K562 (cell line): ENCODE results near the gene GIMAP8. TPM values are rescaled to one million over a fixed set of nuclear protein-coding genes. Genes with fewer than 3 reads are reported as not detected.

ENCODE experiments used
- CREB1 ChIP-seq, 2 experiments: sonication (generic) in 1 of 2; formaldehyde crosslinking in 1 of 2; IDR thresholded peaks; 2 replicates each; pipeline versions ENCODE4 v1.6.1 to v1.8.0; 2012 to 2022; ENCODE audit warnings: inconsistent platforms in 1 of 2, mild to moderate bottlenecking in 1 of 2, missing genetic modification reagents in 1 of 2, moderate library complexity in 1 of 2
- CXXC5 ChIP-seq: fragments of 250-450 bp; sonication (Bioruptor Pico); IDR thresholded peaks from 2 replicates; pipeline ENCODE4 v1.8.0; 2022; ENCODE audit warnings: inconsistent platforms, mild to moderate bottlenecking, moderate library complexity
- E2F5 ChIP-seq: sonication (generic); formaldehyde crosslinking; IDR thresholded peaks from 2 replicates; pipeline ENCODE4 v1.8.0; 2022; ENCODE audit warnings: mild to moderate bottlenecking, missing genetic modification reagents
- HDAC3 ChIP-seq: fragments of 450-650 bp; IDR thresholded peaks from 2 replicates; pipeline ENCODE4 v1.6.1; 2018; ENCODE audit warnings: borderline replicate concordance, mild to moderate bottlenecking, moderate library complexity; ENCODE audit not compliant: partially characterized antibody
- MYC ChIP-seq, 2 experiments: fragments of 250-450 bp in 1 of 2; sonication (Bioruptor Pico) in 1 of 2; IDR thresholded peaks; 2 replicates each; pipeline versions ENCODE4 v1.5.1 to v1.6.1; 2012 to 2021; ENCODE audit warnings: low read depth in 2 of 2, borderline replicate concordance in 1 of 2, improper control_type of control experiment in 1 of 2, low read length in 1 of 2, mild to moderate bottlenecking in 1 of 2, moderate library complexity in 1 of 2
- NCOA4 ChIP-seq: fragments of 450-650 bp; IDR thresholded peaks from 2 replicates; pipeline ENCODE4 v1.6.1; 2018; ENCODE audit warnings: mild to moderate bottlenecking; ENCODE audit not compliant: partially characterized antibody
- PURB ChIP-seq: sonication (generic); formaldehyde crosslinking; IDR thresholded peaks from 2 replicates; pipeline ENCODE4 v1.9.0; 2021; ENCODE audit warnings: low read depth, mild to moderate bottlenecking, missing genetic modification reagents
- TBP ChIP-seq: optimal IDR thresholded peaks from 2 replicates; pipeline ENCODE3; 2011; ENCODE audit warnings: low read depth, low read length, improper control_type of control experiment
- XRCC5 ChIP-seq: fragments of 200-400 bp; formaldehyde crosslinking; IDR thresholded peaks from 2 replicates; pipeline ENCODE4 v1.6.1; 2017; ENCODE audit warnings: low read depth, mild to moderate bottlenecking, low read length
- polyA plus RNA-seq, 8 experiments: library from polyadenylated mRNA; depleted of rRNA in 4 of 8; stranded (reverse) in 5 of 8; unstranded in 3 of 8; fragments of >200 nt; fragmentation: Nextera tagmentation in 2 of 8; fragmentation: Illumina TruSeq in 1 of 8; extraction: Ambion mirVana in 2 of 8; extraction: Trizol in 1 of 8; gene quantifications; 2 replicates each; pipeline versions ENCODE4 v1.2.1 to v1.2.3, GENCODE V29; 2011 to 2014; ENCODE audit warnings: inconsistent platforms in 1 of 8, missing spikeins in 1 of 8
- total RNA-seq, 7 experiments: library from RNA; depleted of rRNA in 6 of 7; stranded (reverse); fragments of >200 nt in 6 of 7; fragmentation: Illumina TruSeq in 2 of 7; extraction: Trizol in 2 of 7; gene quantifications; 2 replicates each; pipeline versions ENCODE4 v1.2.1 to v1.2.3, GENCODE V29; 2011 to 2021; ENCODE audit warnings: low replicate concordance in 1 of 7
- TF ChIP-seq, protein P1 (sequence below): sonication (generic); formaldehyde crosslinking; IDR thresholded peaks from 2 replicates; pipeline ENCODE4 v1.8.0; 2023; ENCODE audit warnings: mild to moderate bottlenecking, missing genetic modification reagents

Gene GIMAP8
- total and polyA plus RNA-seq, 9 of the 15 experiments (the other 6 are each of a cell fraction or from before 2014, with no cell fraction given): not detected

- TF ChIP-seq CREB1 (IDR thresholded peaks at IDR 0.05) (peak; percentile 84), CREB1 (CRISPR knock-in tag; IDR thresholded peaks at IDR 0.05) (peak; percentile 77), NCOA4 (no peak), HDAC3 (no peak), E2F5 (CRISPR knock-in tag) (peak; percentile 86), XRCC5 (peak; percentile 83), TBP (peak; percentile 88), CXXC5 (CRISPR knock-in tag) (peak; percentile 99), PURB (CRISPR knock-in tag) (no peak), MYC (IDR thresholded peaks at IDR 0.05; ENCODE audit: low read depth, low read length) (peak; percentile 98), MYC (CRISPR knock-in tag; IDR thresholded peaks at IDR 0.05; ENCODE audit: borderline replicate concordance, low read depth) (peak; percentile 84; the same call in 1 of the 2 replicates)
- TF ChIP-seq, protein P1, sequence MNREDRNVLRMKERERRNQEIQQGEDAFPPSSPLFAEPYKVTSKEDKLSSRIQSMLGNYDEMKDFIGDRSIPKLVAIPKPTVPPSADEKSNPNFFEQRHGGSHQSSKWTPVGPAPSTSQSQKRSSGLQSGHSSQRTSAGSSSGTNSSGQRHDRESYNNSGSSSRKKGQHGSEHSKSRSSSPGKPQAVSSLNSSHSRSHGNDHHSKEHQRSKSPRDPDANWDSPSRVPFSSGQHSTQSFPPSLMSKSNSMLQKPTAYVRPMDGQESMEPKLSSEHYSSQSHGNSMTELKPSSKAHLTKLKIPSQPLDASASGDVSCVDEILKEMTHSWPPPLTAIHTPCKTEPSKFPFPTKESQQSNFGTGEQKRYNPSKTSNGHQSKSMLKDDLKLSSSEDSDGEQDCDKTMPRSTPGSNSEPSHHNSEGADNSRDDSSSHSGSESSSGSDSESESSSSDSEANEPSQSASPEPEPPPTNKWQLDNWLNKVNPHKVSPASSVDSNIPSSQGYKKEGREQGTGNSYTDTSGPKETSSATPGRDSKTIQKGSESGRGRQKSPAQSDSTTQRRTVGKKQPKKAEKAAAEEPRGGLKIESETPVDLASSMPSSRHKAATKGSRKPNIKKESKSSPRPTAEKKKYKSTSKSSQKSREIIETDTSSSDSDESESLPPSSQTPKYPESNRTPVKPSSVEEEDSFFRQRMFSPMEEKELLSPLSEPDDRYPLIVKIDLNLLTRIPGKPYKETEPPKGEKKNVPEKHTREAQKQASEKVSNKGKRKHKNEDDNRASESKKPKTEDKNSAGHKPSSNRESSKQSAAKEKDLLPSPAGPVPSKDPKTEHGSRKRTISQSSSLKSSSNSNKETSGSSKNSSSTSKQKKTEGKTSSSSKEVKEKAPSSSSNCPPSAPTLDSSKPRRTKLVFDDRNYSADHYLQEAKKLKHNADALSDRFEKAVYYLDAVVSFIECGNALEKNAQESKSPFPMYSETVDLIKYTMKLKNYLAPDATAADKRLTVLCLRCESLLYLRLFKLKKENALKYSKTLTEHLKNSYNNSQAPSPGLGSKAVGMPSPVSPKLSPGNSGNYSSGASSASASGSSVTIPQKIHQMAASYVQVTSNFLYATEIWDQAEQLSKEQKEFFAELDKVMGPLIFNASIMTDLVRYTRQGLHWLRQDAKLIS (CRISPR knock-in tag): no peak
These were observed 45.4 kb upstream of the GIMAP8 start (continued) for GRCh38 chr7:150404805-150405583.
